GM20000 (cell line): ENCODE data around the gene NEK11.

Experiments used
- DNase-seq: peaks from one replicate; pipeline ENCODE4 v3.0.0; 2012; ENCODE audit warnings: low spot score
- CTCF ChIP-seq: IDR thresholded peaks from 2 replicates; pipeline ENCODE4 v1.5.1; 2012; ENCODE audit warnings: mild to moderate bottlenecking, control low read depth; ENCODE audit errors: extremely low read depth, missing control alignments

Gene NEK11

DNA sequence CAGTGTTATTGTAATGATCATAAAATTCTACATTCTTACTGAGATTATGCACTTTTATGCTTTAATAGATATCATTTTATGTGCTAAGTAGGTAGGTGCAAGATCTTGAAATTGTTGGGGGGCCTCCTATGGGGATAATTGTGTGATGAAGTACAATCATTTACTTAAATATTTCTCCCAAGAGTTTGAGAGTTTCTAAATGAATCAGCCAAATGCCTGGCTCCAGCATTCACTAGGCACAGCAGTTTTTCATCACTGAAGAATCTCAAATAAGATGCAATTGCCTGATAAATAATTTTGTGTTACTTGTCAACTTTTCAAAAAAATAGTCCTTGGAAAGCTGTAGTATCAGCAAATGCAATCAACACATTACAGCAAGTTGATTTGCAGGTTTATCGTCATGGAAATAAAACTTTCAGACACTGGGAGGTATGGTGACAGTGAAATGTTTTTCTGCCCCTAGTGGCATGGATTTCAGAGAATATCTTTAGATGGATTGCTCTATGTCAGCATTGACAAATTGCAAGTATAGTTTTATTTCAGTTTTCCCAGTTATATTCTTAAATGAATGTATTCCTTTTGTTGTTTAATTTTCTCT is 167.1 kb downstream of the NEK11 start:
- no peak for DNase-seq
- TF ChIP-seq CTCF = no peak

DNA sequence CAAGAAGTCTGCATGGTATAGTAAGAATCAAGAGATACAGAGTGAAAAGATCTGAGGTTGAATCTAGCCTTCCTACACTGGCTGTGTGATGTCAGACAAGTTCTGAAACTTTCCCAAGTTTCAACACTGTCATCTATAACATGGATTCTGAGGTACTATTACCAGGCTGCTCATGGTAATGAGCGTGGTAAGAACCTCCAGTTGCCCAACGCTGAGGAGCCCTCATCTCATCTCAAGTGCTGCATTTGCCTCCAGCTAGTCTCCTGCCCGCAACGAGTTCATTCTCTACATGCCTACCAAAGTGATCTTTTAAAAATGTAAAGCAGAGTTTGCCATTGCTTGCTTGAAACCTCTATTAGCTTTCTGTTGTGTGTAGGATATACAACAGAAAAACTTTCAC is 168.1 kb downstream of the NEK11 start:
- TF ChIP-seq CTCF = no peak
- no peak for DNase-seq

- no peak for DNase-seq
- no peak for TF ChIP-seq CTCF
These were observed 174.0 kb downstream of the NEK11 start for GRCh38 chr3:131200636-131201199.

GRCh38 chr3:131216330-131216729 is 189.7 kb downstream of the NEK11 start:
- no peak for TF ChIP-seq CTCF
- DNase-seq = no peak

- TF ChIP-seq CTCF = no peak
- DNase-seq = no peak
These were observed 190.1 kb downstream of the NEK11 start for GRCh38 chr3:131216801-131217200.

DNA sequence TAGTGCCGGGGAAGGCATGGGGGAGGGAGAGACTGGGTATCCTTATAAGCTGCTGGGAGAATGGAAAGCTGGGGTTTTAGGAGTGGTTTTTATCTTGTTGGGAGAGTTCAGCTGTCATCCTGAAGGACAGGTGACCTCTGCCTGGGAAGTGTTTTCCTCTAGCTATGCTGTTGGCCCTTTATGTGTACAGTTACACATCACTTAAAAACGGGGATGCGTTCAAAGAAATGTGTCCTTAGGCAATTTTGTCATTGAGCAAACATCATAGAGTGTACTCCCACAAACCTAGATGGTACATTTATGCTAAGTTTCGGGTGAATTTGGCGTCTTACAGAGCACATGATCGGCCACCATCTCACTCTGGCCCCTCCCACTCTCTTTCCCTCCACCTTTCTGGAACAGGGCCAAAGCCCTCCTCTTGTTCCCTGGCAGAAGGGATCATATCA is 190.6 kb downstream of the NEK11 start:
- DNase-seq = no peak
- TF ChIP-seq CTCF = no peak

GRCh38 chr3:131218196-131218595 is 191.5 kb downstream of the NEK11 start:
- TF ChIP-seq CTCF = no peak
- DNase-seq = no peak
